Type B pancreatic cell (in vitro differentiated cells): ENCODE data around the gene NPL. TPM values are rescaled to one million over a fixed set of nuclear protein-coding genes. Genes with fewer than 3 reads are reported as not detected.

Experiments used
- DNase-seq: peaks from one replicate; pipeline ENCODE4 v3.0.0; 2021; ENCODE audit warnings: mixed read lengths; ENCODE audit not compliant: unreplicated experiment; ENCODE audit errors: extremely low spot score
- H3K27ac Mint-ChIP-seq: 2 replicates; pipeline ENCODE4 v1.8.0; 2021; ENCODE audit warnings: mild to moderate bottlenecking, mixed read lengths
- H3K27me3 Mint-ChIP-seq: 2 replicates; pipeline ENCODE4 v1.8.0; 2021; ENCODE audit warnings: mixed read lengths
- H3K36me3 Mint-ChIP-seq: 2 replicates; pipeline ENCODE4 v1.8.0; 2021; ENCODE audit warnings: mixed read lengths
- H3K4me1 Mint-ChIP-seq: one replicate; pipeline ENCODE4 v1.8.0; 2021; ENCODE audit warnings: mixed read lengths; ENCODE audit not compliant: unreplicated experiment
- H3K4me3 Mint-ChIP-seq: 2 replicates; pipeline ENCODE4 v1.8.0; 2021; ENCODE audit warnings: mild to moderate bottlenecking, mixed read lengths
- H3K9me3 Mint-ChIP-seq: 2 replicates; pipeline ENCODE4 v1.8.0; 2021; ENCODE audit warnings: mixed read lengths
- CTCF ChIP-seq: fragments of 200-600 bp; sonication (generic); conservative IDR thresholded peaks from 2 replicates; pipeline ENCODE4 v1.5.0; 2021; ENCODE audit warnings: antibody characterized with exemption, mild to moderate bottlenecking
- total RNA-seq: library from RNA; stranded (reverse); gene quantifications from 2 replicates; pipeline ENCODE4 v1.2.1, GENCODE V29; 2021; ENCODE audit warnings: low replicate concordance

Gene NPL
- total RNA-seq, 1 donor from 2014 or later, result 4.6 TPM

GRCh38 chr1:182770232-182770631 lies 19.3 kb upstream of the NPL start:
- DNase-seq, result no peak
- Mint-ChIP-seq H3K9me3 (no peaks in the 10 kb centered on the region), H3K27ac (no peak overlapping the region), H3K27me3 (peaks cover 9% of the 10 kb centered on the region), H3K36me3 (no peaks in the 10 kb centered on the region), H3K4me1 (peaks cover 5% of the 10 kb centered on the region), H3K4me3 (no peak overlapping the region)
- no peak for TF ChIP-seq CTCF

GRCh38 chr1:182771187-182771984 lies 18.2 kb upstream of the NPL start:
- H3K4me3 Mint-ChIP-seq, result no peak overlapping the region
- no peaks in the 10 kb centered on the region for H3K4me1 Mint-ChIP-seq
- H3K36me3 Mint-ChIP-seq, result no peaks in the 10 kb centered on the region
- TF ChIP-seq CTCF, result peak; percentile 65
- no peaks in the 10 kb centered on the region for H3K9me3 Mint-ChIP-seq
- H3K27ac Mint-ChIP-seq, result no peak overlapping the region
- no peak for DNase-seq
- peaks cover 7% of the 10 kb centered on the region for H3K27me3 Mint-ChIP-seq

- Mint-ChIP-seq H3K9me3 (no peaks in the 10 kb centered on the region), H3K36me3 (no peaks in the 10 kb centered on the region), H3K27me3 (peaks cover 7% of the 10 kb centered on the region), H3K4me1 (peaks cover 8% of the 10 kb centered on the region), H3K4me3 (no peak overlapping the region), H3K27ac (no peak overlapping the region)
- no peak for DNase-seq
- TF ChIP-seq CTCF, result no peak
Measured at GRCh38 chr1:182777386-182777785, 12.2 kb upstream of the NPL start.

GRCh38 chr1:182778862-182779261 lies 10.7 kb upstream of the NPL start:
- H3K4me3 Mint-ChIP-seq, result no peak overlapping the region
- H3K27me3 Mint-ChIP-seq, result peaks cover 7% of the 10 kb centered on the region
- H3K9me3 Mint-ChIP-seq, result no peaks in the 10 kb centered on the region
- DNase-seq, result no peak
- no peak overlapping the region for H3K27ac Mint-ChIP-seq
- peaks cover 14% of the 10 kb centered on the region for H3K4me1 Mint-ChIP-seq
- no peaks in the 10 kb centered on the region for H3K36me3 Mint-ChIP-seq
- TF ChIP-seq CTCF, result no peak

GRCh38 chr1:182779530-182779929 lies 10.0 kb upstream of the NPL start:
- Mint-ChIP-seq H3K4me3 (no peak overlapping the region), H3K36me3 (no peaks in the 10 kb centered on the region), H3K27me3 (peaks cover 3% of the 10 kb centered on the region), H3K27ac (no peak overlapping the region), H3K4me1 (peaks cover 16% of the 10 kb centered on the region), H3K9me3 (no peaks in the 10 kb centered on the region)
- TF ChIP-seq CTCF, result no peak
- no peak for DNase-seq
